HepG2 (cell line): ENCODE data around the gene ATG4B. TPM values are rescaled to one million over a fixed set of nuclear protein-coding genes. Genes with fewer than 3 reads are reported as not detected.

Experiments
- ATAC-seq: fragments of 200-7000 bp; cut with Tn5 transposase; 3 replicates; pipeline ENCODE4 v1.9.1; 2020; ENCODE audit warnings: mild to moderate bottlenecking, moderate library complexity
- BruUV-seq: library from RNA; stranded (reverse); fragments of 400-500 nt; replicated peaks from 2 replicates; lab custom pipeline; 2021; lab: Mats Ljungman, UMichigan
- CTCF ChIA-PET: fragments of 300-600 bp; formaldehyde crosslinking; extraction: SDS; loops from one replicate; lab custom pipeline; 2021; ENCODE audit warnings: low total read pairs, inconsistent platforms, low intra/inter-chr PET ratio; lab: Yijun Ruan, JAX
- POLR2A ChIA-PET: fragments of 350-600 bp; sonication (Branson Sonifier 250); formaldehyde crosslinking; loops from one replicate; lab custom pipeline; 2020; ENCODE audit warnings: antibody characterized with exemption, inconsistent platforms; lab: Yijun Ruan, JAX
- DNase-seq: peaks from one replicate; pipeline ENCODE4 v3.0.0-alpha.2; 2015; ENCODE audit warnings: low spot score
- FAIRE-seq: peaks from 3 replicates; lab custom pipeline; 2011; peaks lifted over from hg19 to GRCh38; lab: Jason Lieb, UNC
- H2AFZ ChIP-seq: one replicate; pipeline ENCODE4 v1.6.1; 2011; ENCODE audit warnings: low read length, inconsistent platforms
- H3K27ac ChIP-seq: fragments of 300-600 bp; 3 replicates; pipeline ENCODE4 v1.8.0; 2011; ENCODE audit warnings: mixed run types, mild to moderate bottlenecking, mixed read lengths, low read length, inconsistent platforms; ENCODE audit not compliant: insufficient read depth; ENCODE audit errors: extremely low read length
- H3K27me3 ChIP-seq, 2 experiments: fragments of 200-600 bp in 1 of 2; 2 replicates in 1 of 2; 3 replicates in 1 of 2; pipeline versions ENCODE4 v1.6.0 to v1.8.0; 2011; ENCODE audit warnings: low read length in 2 of 2, mild to moderate bottlenecking in 2 of 2, moderate library complexity in 2 of 2, inconsistent platforms in 1 of 2; ENCODE audit not compliant: insufficient read depth in 2 of 2, control insufficient read depth in 1 of 2
- H3K36me3 ChIP-seq, 2 experiments: fragments of 200-600 bp in 1 of 2; replicated peaks in 1 of 2; 2 replicates in 1 of 2; 3 replicates in 1 of 2; pipeline versions ENCODE4 v1.5.1 to v1.8.0; 2011; ENCODE audit warnings: low read length in 2 of 2, inconsistent platforms in 1 of 2; ENCODE audit not compliant: insufficient read depth in 2 of 2, control insufficient read depth in 1 of 2
- H3K4me1 ChIP-seq: 2 replicates; pipeline ENCODE4 v1.5.1; 2012; ENCODE audit warnings: low read length, inconsistent platforms; ENCODE audit not compliant: insufficient read depth
- H3K4me2 ChIP-seq: 2 replicates; pipeline ENCODE4 v1.6.0; 2011; ENCODE audit warnings: low read depth, low read length, inconsistent platforms
- H3K4me3 ChIP-seq, 3 experiments: fragments of 200-600 bp in 1 of 3; sonication (generic), shearing (Covaris generic) in 1 of 3; replicated peaks in 1 of 3; 2 replicates each; pipeline ENCODE4 v1.5.1; 2011 to 2016; ENCODE audit warnings: low read length in 3 of 3, inconsistent platforms in 2 of 3, low read depth in 2 of 3, mild to moderate bottlenecking in 2 of 3, control low read depth in 1 of 3, mixed read lengths in 1 of 3; ENCODE audit not compliant: insufficient read depth in 1 of 3
- H3K79me2 ChIP-seq: one replicate; pipeline ENCODE4 v1.6.1; 2011; ENCODE audit warnings: low read length, inconsistent platforms; ENCODE audit not compliant: insufficient read depth
- H3K9ac ChIP-seq: 2 replicates; pipeline ENCODE4 v1.6.0; 2011; ENCODE audit warnings: mild to moderate bottlenecking, low read depth, low read length, inconsistent platforms; ENCODE audit not compliant: insufficient read depth
- H3K9me3 ChIP-seq: 2 replicates; pipeline ENCODE4 v1.5.1; 2012; ENCODE audit warnings: mild to moderate bottlenecking, low read length
- H4K20me1 ChIP-seq: 2 replicates; pipeline ENCODE4 v1.6.0; 2011; ENCODE audit warnings: inconsistent platforms, mild to moderate bottlenecking, low read length, moderate library complexity; ENCODE audit not compliant: insufficient read depth
- ARNT2 ChIP-seq: sonication (generic); formaldehyde crosslinking; IDR thresholded peaks from 2 replicates; pipeline ENCODE4 v1.8.0; 2022; ENCODE audit warnings: mild to moderate bottlenecking, low read depth, missing genetic modification reagents, moderate library complexity
- ATF5 ChIP-seq: sonication (generic); formaldehyde crosslinking; IDR thresholded peaks from 2 replicates; pipeline ENCODE4 v1.4.0; 2020; ENCODE audit warnings: mild to moderate bottlenecking, low read depth, missing genetic modification reagents
- EEA1 ChIP-seq: sonication (generic); formaldehyde crosslinking; IDR thresholded peaks from 2 replicates; pipeline ENCODE4 v1.5.1; 2020; ENCODE audit warnings: mild to moderate bottlenecking, missing genetic modification reagents, borderline replicate concordance
- HHEX ChIP-seq: IDR thresholded peaks from 2 replicates; pipeline ENCODE4 v1.6.1; 2016; ENCODE audit warnings: control low read depth
- MYNN ChIP-seq: sonication (generic); formaldehyde crosslinking; IDR thresholded peaks from 2 replicates; pipeline ENCODE4 v1.4.0; 2020; ENCODE audit warnings: mild to moderate bottlenecking, low read depth, missing genetic modification reagents
- PAXIP1 ChIP-seq: sonication (generic); formaldehyde crosslinking; conservative IDR thresholded peaks from 2 replicates; pipeline ENCODE4 v1.4.0; 2020; ENCODE audit warnings: mild to moderate bottlenecking, missing genetic modification reagents, moderate library complexity
- SRF ChIP-seq: IDR thresholded peaks from 2 replicates; pipeline ENCODE4 v1.6.1; 2011; ENCODE audit warnings: mild to moderate bottlenecking, low read depth, low read length, moderate library complexity
- TBL1XR1 ChIP-seq: fragments of 150-350 bp; IDR thresholded peaks from 2 replicates; pipeline ENCODE4 v1.6.1; 2014; ENCODE audit warnings: borderline replicate concordance, low read length; ENCODE audit not compliant: partially characterized antibody
- ZBTB42 ChIP-seq: sonication (generic); formaldehyde crosslinking; IDR thresholded peaks from 2 replicates; pipeline ENCODE4 v1.5.0; 2020; ENCODE audit warnings: mild to moderate bottlenecking, missing genetic modification reagents
- ZMYM2 ChIP-seq: sonication (generic); formaldehyde crosslinking; IDR thresholded peaks from 2 replicates; pipeline ENCODE4 v1.8.0; 2022; ENCODE audit warnings: mild to moderate bottlenecking, missing genetic modification reagents
- ZNF124 ChIP-seq: sonication (generic); formaldehyde crosslinking; IDR thresholded peaks from 2 replicates; pipeline ENCODE4 v1.4.0; 2020; ENCODE audit warnings: missing genetic modification reagents
- ZNF441 ChIP-seq: sonication (generic); formaldehyde crosslinking; IDR thresholded peaks from 2 replicates; pipeline ENCODE4 v1.7.0; 2021; ENCODE audit warnings: missing genetic modification reagents, borderline replicate concordance
- ZNF687 ChIP-seq: sonication (generic); formaldehyde crosslinking; IDR thresholded peaks from 2 replicates; pipeline ENCODE4 v1.5.1; 2020; ENCODE audit warnings: mild to moderate bottlenecking, missing genetic modification reagents, moderate library complexity
- ZNF713 ChIP-seq: sonication (generic); formaldehyde crosslinking; IDR thresholded peaks from 2 replicates; pipeline ENCODE4 v1.4.0; 2020; ENCODE audit warnings: mild to moderate bottlenecking, missing genetic modification reagents
- WGBS: methylation state at CpG from one replicate; pipeline ENCODE4 v1.1.6; 2017; ENCODE audit warnings: low lambda C conversion rate; 5-methylcytosine and 5-hydroxymethylcytosine counted together
- in situ Hi-C: cut with HindIII; loops from 2 replicates; pipeline ENCODE4 v1.10.0; 2017; ENCODE audit warnings: low pct_unique_long_range_greater_than_20kb; ENCODE audit not compliant: extremely low pct_ligation_motif_present
- intact Hi-C: fragments of 100-400 bp; cut with micrococcal nuclease; formaldehyde crosslinking; loops from one replicate; pipeline ENCODE4 v1.10.0; 2022; ENCODE audit not compliant: unreplicated experiment
- polyA plus RNA-seq, 8 experiments: library from polyadenylated mRNA; depleted of rRNA in 3 of 8; stranded (reverse) in 7 of 8; unstranded in 1 of 8; fragments of >200 nt; fragmentation: Illumina TruSeq in 4 of 8; extraction: Trizol in 4 of 8; gene quantifications; 2 replicates each; pipeline versions ENCODE4 v1.2.1 to v1.2.3, GENCODE V29; 2011 to 2016; ENCODE audit warnings: low read depth in 4 of 8, missing spikeins in 1 of 8, mixed read lengths in 1 of 8; ENCODE audit not compliant: insufficient read depth in 1 of 8
- total RNA-seq, 5 experiments: library from RNA; depleted of rRNA; stranded (reverse); fragments of >200 nt; fragmentation: Illumina TruSeq; extraction: Trizol; gene quantifications; 2 replicates each; pipeline ENCODE4 v1.2.3, GENCODE V29; 2016; ENCODE audit warnings: low read depth in 1 of 5

The ATG4B gene
- total and polyA plus RNA-seq, 2 of the 13 experiments (the other 11 are each of a cell fraction or from before 2014, with no cell fraction given), result 95.5 to 239 TPM

GRCh38 chr2:241645915-241646645, 8.6 kb downstream of the ATG4B start:
- peaks cover 2 to 11% of the 10 kb centered on the region in 2 experiments; a peak in 4 of 5 replicates for H3K36me3 ChIP-seq
- H3K27ac ChIP-seq, result peak overlapping the region; percentile 92
- WGBS, result 65% methylated on average over 14 of the region's 14 CpGs
- in situ Hi-C loops, result loop anchor here (25.0 kb wide), 1 partner anchor 784 kb away; the partner anchor contains the start of gene AGXT
- ATAC-seq (no peak), FAIRE-seq (no peak), DNase-seq (no peak)
- H3K9ac ChIP-seq, result peak overlapping the region; percentile 72
- H3K9me3 ChIP-seq, result no peaks in the 10 kb centered on the region
- peak overlapping the region; percentile 100 for H3K4me2 ChIP-seq
- peaks cover 91% of the 10 kb centered on the region for H3K79me2 ChIP-seq
- H3K4me3 ChIP-seq, result peak overlapping the region; percentile 39 to 79 (median 50)
- ChIA-PET POLR2A (interaction anchor here (0.8 to 3.6 kb wide), 8 partner anchors 9 to 331 kb away, joined by 3 to 30 read pairs (median 4); partner anchors contain the start of genes ATG4B, D2HGDH, DTYMK and THAP4), CTCF (interaction anchor here (1.6 kb wide), 1 partner anchor 13 kb away, joined by 5 read pairs; no protein-coding TSS in a partner anchor)
- peaks cover 88% of the 10 kb centered on the region for H3K4me1 ChIP-seq
- peaks cover 9% of the 10 kb centered on the region; the same call in 1 of the 2 replicates for H4K20me1 ChIP-seq
- no TSS peak for BruUV-seq
- no peaks in the 10 kb centered on the region for H3K27me3 ChIP-seq
- H2AFZ ChIP-seq, result no peak overlapping the region
- intact Hi-C loops, result loop anchor here (5.0 kb wide), 2 partner anchors 41 to 99 kb away; partner anchors contain the start of gene DTYMK
- TF ChIP-seq ZNF124, result 0 out of 2 replicates have a peak, but pooled peaks have one; percentile 14
- TF ChIP-seq EEA1 (CRISPR knock-in tag), result peak; percentile 71; the same call in 1 of the 2 replicates
- TF ChIP-seq TBL1XR1, result no peak
- TF ChIP-seq ZNF713 (CRISPR knock-in tag), result no peak
- TF ChIP-seq ZBTB42 (CRISPR knock-in tag), result no peak
- TF ChIP-seq MYNN (CRISPR knock-in tag), result no peak
- 0 out of 2 replicates have a peak, but pooled peaks have one; percentile 11 for TF ChIP-seq ARNT2 (CRISPR knock-in tag)
- TF ChIP-seq ZNF687 (CRISPR knock-in tag), result peak; percentile 78; the same call in 1 of the 2 replicates
- peak; percentile 39; the same call in 1 of the 2 replicates for TF ChIP-seq ZMYM2 (CRISPR knock-in tag)
- 0 out of 2 replicates have a peak, but pooled peaks have one; percentile 43 for TF ChIP-seq ZNF441 (CRISPR knock-in tag)
- no peak for TF ChIP-seq PAXIP1
- 0 out of 2 replicates have a peak, but pooled peaks have one; percentile 14 for TF ChIP-seq ATF5 (CRISPR knock-in tag)
- no peak for TF ChIP-seq SRF
- TF ChIP-seq HHEX (CRISPR knock-in tag), result no peak
